Coronary artery (tissue), 2 donors: ENCODE measurements around the gene FZD1.

Experiments
- DNase-seq: peaks from one replicate; pipeline ENCODE4 v3.0.0-alpha.2; 2017; ENCODE audit warnings: low spot score
- H3K27ac ChIP-seq, 2 donors: fragments of 200-600 bp; sonication (generic); one replicate each; pipeline ENCODE4 v1.5.1; 2016 to 2019
- H3K4me3 ChIP-seq: fragments of 200-600 bp; sonication (generic); 2 replicates; pipeline ENCODE4 v1.5.1; 2016; ENCODE audit warnings: mild to moderate bottlenecking, moderate library complexity
- TF ChIP-seq, protein P1 (sequence below): fragments of 200-600 bp; sonication (generic); IDR thresholded peaks from one replicate; pipeline ENCODE4 v1.5.1; 2019; ENCODE audit warnings: antibody characterized with exemption

The FZD1 gene

DNA sequence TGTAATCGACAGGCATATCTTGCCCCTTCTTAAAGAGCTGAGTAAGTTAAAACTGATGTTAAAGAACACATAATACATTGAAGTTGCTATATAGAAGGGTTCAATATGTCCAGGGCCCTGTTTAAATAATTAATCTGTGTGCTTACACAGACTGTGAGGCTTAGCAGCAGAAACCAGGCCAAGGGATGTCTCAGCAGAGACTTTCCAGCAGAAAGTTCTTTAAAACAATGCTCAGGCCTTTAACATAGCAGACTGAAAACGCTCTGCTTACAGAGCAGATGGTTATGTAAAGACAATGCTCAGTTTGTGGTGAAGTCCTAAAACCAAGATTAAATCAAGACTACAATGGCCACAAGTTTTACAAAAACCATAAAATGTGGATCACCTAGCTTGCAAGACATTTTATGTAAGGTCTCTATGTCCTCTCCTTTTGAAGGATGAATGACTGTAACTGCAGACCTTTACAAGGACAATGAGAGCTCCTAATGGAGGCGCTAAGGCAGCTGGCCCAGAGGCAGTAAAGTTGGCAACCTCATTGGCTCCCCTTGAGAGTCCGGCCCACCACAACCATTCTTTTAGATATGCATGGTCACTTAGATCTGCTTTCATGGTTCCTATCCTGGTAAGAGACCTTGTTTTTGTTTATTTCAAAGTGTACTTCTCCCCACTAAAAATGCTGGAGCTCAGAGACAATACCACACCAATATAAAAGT lies 56.3 kb downstream of the FZD1 start:
- TF ChIP-seq, protein P1, sequence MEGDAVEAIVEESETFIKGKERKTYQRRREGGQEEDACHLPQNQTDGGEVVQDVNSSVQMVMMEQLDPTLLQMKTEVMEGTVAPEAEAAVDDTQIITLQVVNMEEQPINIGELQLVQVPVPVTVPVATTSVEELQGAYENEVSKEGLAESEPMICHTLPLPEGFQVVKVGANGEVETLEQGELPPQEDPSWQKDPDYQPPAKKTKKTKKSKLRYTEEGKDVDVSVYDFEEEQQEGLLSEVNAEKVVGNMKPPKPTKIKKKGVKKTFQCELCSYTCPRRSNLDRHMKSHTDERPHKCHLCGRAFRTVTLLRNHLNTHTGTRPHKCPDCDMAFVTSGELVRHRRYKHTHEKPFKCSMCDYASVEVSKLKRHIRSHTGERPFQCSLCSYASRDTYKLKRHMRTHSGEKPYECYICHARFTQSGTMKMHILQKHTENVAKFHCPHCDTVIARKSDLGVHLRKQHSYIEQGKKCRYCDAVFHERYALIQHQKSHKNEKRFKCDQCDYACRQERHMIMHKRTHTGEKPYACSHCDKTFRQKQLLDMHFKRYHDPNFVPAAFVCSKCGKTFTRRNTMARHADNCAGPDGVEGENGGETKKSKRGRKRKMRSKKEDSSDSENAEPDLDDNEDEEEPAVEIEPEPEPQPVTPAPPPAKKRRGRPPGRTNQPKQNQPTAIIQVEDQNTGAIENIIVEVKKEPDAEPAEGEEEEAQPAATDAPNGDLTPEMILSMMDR: no peak
- no peak overlapping the region for H3K4me3 ChIP-seq
- no peak overlapping the region for H3K27ac ChIP-seq
- no peak for DNase-seq
